Measurements from ENCODE around the gene NUDT1. TPM values are rescaled to one million over a fixed set of nuclear protein-coding genes. Genes with fewer than 3 reads are reported as not detected.

Gene NUDT1
- total RNA-seq, 1 experiment from 2014 or later = 27.2 TPM

DNA sequence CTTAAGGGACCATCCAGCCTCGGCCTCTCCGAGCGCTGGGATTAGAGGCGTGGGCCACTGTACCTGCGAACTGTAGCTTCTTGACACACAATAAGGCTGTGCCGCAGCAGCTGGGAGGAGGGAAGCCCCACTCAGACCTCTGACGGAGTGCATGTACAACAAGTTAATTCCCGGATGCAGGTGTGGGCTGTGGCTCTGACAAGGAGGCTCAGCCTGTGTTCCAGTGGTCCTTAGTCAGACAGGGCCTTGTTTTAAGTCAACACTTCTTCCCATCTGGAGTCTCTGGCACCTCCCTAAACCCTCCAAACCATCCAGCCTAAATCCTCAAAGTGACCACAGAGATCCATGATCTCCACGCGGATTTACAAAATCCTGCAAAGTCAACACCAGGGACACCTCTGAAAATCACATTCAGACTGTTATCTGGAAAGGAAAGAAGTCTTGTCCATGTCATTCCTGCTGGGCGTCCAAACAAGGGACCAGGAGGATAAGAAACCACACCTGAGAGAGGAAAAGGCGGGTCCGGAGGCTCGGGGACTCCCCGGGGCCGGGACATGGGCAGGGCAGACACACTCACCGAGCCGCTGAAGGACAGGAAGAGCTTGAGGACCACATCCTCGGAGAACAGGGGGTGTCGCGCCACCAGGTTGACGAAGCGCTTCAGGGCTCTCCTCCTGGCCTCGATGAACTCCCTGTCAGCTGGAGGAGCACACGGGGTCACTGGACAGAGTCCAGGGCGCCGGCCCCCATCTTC, 29.4 kb downstream of the NUDT1 start:
- H3K36me3 Mint-ChIP-seq (ENCODE audit: insufficient read depth, unreplicated experiment) = peaks cover 23% of the 10 kb centered on the region

DNA sequence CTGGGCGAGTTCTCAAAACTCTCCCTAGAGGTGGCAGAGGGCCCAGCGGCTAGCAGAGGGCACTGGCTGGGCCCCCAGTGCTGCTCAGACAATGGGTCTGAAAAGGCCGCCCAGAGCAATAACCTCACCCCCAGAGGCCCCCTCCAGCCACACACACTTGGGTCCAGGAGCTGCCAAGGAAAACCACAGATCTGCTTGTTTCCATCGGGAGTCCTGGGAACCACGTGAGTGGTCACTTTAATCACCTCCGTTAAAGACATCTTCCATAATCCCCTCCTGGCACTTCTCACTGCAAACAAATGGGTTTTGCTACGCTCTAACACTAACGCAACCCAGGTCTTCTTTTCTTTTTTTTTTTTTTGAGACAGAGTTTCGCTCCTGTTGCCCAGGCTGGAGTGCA, 30.0 kb downstream of the NUDT1 start:
- DNase-seq (ENCODE audit: unreplicated experiment) = no peak
- no peak overlapping the region for H3K27ac Mint-ChIP-seq (ENCODE audit: low read depth, unreplicated experiment)

More for the DNA sequence above, 29.4 kb downstream of the NUDT1 start:
- intact Hi-C loops (cut with micrococcal nuclease) = no loop called here
- H3K4me3 Mint-ChIP-seq (ENCODE audit: unreplicated experiment) = no peak overlapping the region
- no peak overlapping the region for H3K27ac Mint-ChIP-seq (ENCODE audit: low read depth, unreplicated experiment)
- no TSS peak for BruUV-seq (replicated peaks)
- TF ChIP-seq, protein P1, sequence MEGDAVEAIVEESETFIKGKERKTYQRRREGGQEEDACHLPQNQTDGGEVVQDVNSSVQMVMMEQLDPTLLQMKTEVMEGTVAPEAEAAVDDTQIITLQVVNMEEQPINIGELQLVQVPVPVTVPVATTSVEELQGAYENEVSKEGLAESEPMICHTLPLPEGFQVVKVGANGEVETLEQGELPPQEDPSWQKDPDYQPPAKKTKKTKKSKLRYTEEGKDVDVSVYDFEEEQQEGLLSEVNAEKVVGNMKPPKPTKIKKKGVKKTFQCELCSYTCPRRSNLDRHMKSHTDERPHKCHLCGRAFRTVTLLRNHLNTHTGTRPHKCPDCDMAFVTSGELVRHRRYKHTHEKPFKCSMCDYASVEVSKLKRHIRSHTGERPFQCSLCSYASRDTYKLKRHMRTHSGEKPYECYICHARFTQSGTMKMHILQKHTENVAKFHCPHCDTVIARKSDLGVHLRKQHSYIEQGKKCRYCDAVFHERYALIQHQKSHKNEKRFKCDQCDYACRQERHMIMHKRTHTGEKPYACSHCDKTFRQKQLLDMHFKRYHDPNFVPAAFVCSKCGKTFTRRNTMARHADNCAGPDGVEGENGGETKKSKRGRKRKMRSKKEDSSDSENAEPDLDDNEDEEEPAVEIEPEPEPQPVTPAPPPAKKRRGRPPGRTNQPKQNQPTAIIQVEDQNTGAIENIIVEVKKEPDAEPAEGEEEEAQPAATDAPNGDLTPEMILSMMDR (IDR thresholded peaks at IDR 0.05; ENCODE audit: unreplicated experiment) = no peak
- no peaks in the 10 kb centered on the region for H3K4me1 Mint-ChIP-seq (ENCODE audit: insufficient read depth, unreplicated experiment)
- H3K27me3 Mint-ChIP-seq (ENCODE audit: insufficient read depth, unreplicated experiment) = no peaks in the 10 kb centered on the region
- H3K9me3 Mint-ChIP-seq (ENCODE audit: unreplicated experiment) = no peaks in the 10 kb centered on the region
- no peak for DNase-seq (ENCODE audit: unreplicated experiment)
- ChIA-PET POLR2A (no interaction called here), CTCF (interaction anchor here (1.0 kb wide), 1 partner anchor 9 kb away, joined by 4 read pairs; no protein-coding TSS in a partner anchor)

DNA sequence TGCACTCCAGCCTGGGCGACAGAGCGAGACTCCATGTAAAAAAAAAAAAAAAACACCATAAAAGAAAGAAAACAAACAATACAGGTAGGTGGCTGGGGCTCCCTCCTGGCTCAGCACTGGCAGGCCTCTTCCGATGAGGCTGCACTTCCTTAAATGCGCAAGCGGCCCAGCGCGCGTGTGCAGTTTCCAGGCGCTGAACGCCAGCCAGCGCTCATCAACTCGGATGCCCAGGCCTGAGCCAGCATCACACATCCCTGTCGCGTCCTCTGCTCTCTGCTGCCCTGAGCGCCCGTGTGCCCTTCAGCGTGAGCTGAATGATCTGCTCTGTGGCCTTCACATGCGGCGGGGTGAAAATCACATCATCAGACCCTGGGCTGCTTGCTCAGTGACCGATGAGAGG, 31.8 kb downstream of the NUDT1 start:
- TF ChIP-seq, protein P1 (IDR thresholded peaks at IDR 0.05; ENCODE audit: unreplicated experiment) = no peak
- CTCF ChIA-PET = interaction anchor here (0.6 kb wide), 1 partner anchor 26 kb away, joined by 3 read pairs; no protein-coding TSS in a partner anchor

More for the DNA sequence above, 30.0 kb downstream of the NUDT1 start:
- intact Hi-C loops (cut with micrococcal nuclease) = no loop called here
- POLR2A ChIA-PET = no interaction called here
- Mint-ChIP-seq H3K36me3 (ENCODE audit: insufficient read depth, unreplicated experiment) (peaks cover 17% of the 10 kb centered on the region), H3K9me3 (ENCODE audit: unreplicated experiment) (no peaks in the 10 kb centered on the region), H3K4me3 (ENCODE audit: unreplicated experiment) (no peak overlapping the region), H3K4me1 (ENCODE audit: insufficient read depth, unreplicated experiment) (no peaks in the 10 kb centered on the region), H3K27me3 (ENCODE audit: insufficient read depth, unreplicated experiment) (no peaks in the 10 kb centered on the region)
- BruUV-seq (replicated peaks) = no TSS peak
- CTCF ChIA-PET = no interaction called here
- TF ChIP-seq, protein P1 (IDR thresholded peaks at IDR 0.05; ENCODE audit: unreplicated experiment) = no peak

DNA sequence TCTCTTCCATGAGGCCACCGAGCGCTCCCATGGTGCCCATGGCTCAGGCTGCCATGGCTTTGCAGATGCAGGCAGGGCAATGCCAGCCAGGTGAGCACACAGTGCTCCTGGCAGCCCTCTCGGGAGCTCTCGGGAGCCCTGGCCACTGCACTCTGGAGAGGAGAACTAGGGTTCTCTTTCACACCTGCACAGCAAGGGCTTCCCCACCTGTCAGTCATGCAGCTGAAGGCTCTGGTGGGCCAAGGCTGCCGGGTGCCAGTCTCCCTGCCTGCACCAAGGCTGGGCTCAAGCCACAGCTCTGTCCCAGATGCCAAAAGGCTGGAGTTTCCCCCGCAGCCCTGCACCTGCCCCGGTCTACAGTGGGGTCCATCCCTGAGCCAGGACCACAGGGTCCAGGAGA, 32.6 kb downstream of the NUDT1 start:
- BruUV-seq (replicated peaks) = no TSS peak
- H3K27ac Mint-ChIP-seq (ENCODE audit: low read depth, unreplicated experiment) = no peak overlapping the region
- TF ChIP-seq, protein P1 (IDR thresholded peaks at IDR 0.05; ENCODE audit: unreplicated experiment) = no peak
- ChIA-PET POLR2A (interaction anchor here (1.0 kb wide), 1 partner anchor 9 kb away, joined by 3 read pairs; no protein-coding TSS in a partner anchor), CTCF (interaction anchor here (0.6 kb wide), 1 partner anchor 27 kb away, joined by 3 read pairs; no protein-coding TSS in a partner anchor)
- H3K9me3 Mint-ChIP-seq (ENCODE audit: unreplicated experiment) = no peaks in the 10 kb centered on the region
- peaks cover 21% of the 10 kb centered on the region for H3K36me3 Mint-ChIP-seq (ENCODE audit: insufficient read depth, unreplicated experiment)
- no peak overlapping the region for H3K4me3 Mint-ChIP-seq (ENCODE audit: unreplicated experiment)
- DNase-seq (ENCODE audit: unreplicated experiment) = no peak
- intact Hi-C loops (cut with micrococcal nuclease) = no loop called here
- no peaks in the 10 kb centered on the region for H3K4me1 Mint-ChIP-seq (ENCODE audit: insufficient read depth, unreplicated experiment)
- no peaks in the 10 kb centered on the region for H3K27me3 Mint-ChIP-seq (ENCODE audit: insufficient read depth, unreplicated experiment)

More for the DNA sequence above, 31.8 kb downstream of the NUDT1 start:
- Mint-ChIP-seq H3K4me3 (ENCODE audit: unreplicated experiment) (no peak overlapping the region), H3K27me3 (ENCODE audit: insufficient read depth, unreplicated experiment) (no peaks in the 10 kb centered on the region), H3K9me3 (ENCODE audit: unreplicated experiment) (no peaks in the 10 kb centered on the region), H3K36me3 (ENCODE audit: insufficient read depth, unreplicated experiment) (peaks cover 27% of the 10 kb centered on the region), H3K4me1 (ENCODE audit: insufficient read depth, unreplicated experiment) (no peaks in the 10 kb centered on the region), H3K27ac (ENCODE audit: low read depth, unreplicated experiment) (no peak overlapping the region)
- POLR2A ChIA-PET = interaction anchor here (1.0 kb wide), 1 partner anchor 8 kb away, joined by 3 read pairs; no protein-coding TSS in a partner anchor
- no TSS peak for BruUV-seq (replicated peaks)
- intact Hi-C loops (cut with micrococcal nuclease) = no loop called here
- DNase-seq (ENCODE audit: unreplicated experiment) = no peak

All from MCF 10A (cell line).